OCI-LY1 (cell line): ENCODE data around the gene PACRG.

Experiments
- CTCF ChIP-seq: fragments of 200-600 bp; sonication (generic), shearing (Covaris generic); IDR thresholded peaks from 2 replicates; pipeline ENCODE4 v1.5.1; 2017; ENCODE audit warnings: mild to moderate bottlenecking, antibody characterized with exemption, low read length, moderate library complexity, mixed read lengths
- EZH2 ChIP-seq: fragments of 200-600 bp; sonication (generic), shearing (Covaris generic); IDR thresholded peaks from 2 replicates; pipeline ENCODE4 v1.8.0; 2017; ENCODE audit warnings: borderline replicate concordance, mixed run types, mild to moderate bottlenecking, antibody characterized with exemption, low read length, moderate library complexity, mixed read lengths

- TF ChIP-seq EZH2: no peak
- no peak for TF ChIP-seq CTCF
Measured at GRCh38 chr6:163261361-163261760, 533.6 kb downstream of the PACRG start.
